Ramos (cell line): ENCODE measurements around the gene RBMX2.
"Not testable (repeated sequence)": the region's sequence is repeated elsewhere in the genome, so short reads cannot be mapped to it uniquely, and the experiment has no call there.

Experiments
- in situ Hi-C: fragments of 300-500 bp; cut with MboI; formaldehyde crosslinking; loops from one replicate; pipeline ENCODE4 v1.14.3; 2022; ENCODE audit warnings: low sequenced_read_pairs; ENCODE audit not compliant: unreplicated experiment

RBMX2 gene, protein sequence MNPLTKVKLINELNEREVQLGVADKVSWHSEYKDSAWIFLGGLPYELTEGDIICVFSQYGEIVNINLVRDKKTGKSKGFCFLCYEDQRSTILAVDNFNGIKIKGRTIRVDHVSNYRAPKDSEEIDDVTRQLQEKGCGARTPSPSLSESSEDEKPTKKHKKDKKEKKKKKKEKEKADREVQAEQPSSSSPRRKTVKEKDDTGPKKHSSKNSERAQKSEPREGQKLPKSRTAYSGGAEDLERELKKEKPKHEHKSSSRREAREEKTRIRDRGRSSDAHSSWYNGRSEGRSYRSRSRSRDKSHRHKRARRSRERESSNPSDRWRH

GRCh38 chrX:130401415-130402207 lies at the start of gene RBMX2:
Gene RBMX2, plus strand, starts transcription at chrX:130401987. Its CDS starts 46 bp downstream, at chrX:130402033.
- in situ Hi-C loops = no loop called here

- in situ Hi-C loops = not testable (repeated sequence)
Measured at GRCh38 chrX:130352050-130352449, 49.7 kb upstream of the RBMX2 start.

DNA sequence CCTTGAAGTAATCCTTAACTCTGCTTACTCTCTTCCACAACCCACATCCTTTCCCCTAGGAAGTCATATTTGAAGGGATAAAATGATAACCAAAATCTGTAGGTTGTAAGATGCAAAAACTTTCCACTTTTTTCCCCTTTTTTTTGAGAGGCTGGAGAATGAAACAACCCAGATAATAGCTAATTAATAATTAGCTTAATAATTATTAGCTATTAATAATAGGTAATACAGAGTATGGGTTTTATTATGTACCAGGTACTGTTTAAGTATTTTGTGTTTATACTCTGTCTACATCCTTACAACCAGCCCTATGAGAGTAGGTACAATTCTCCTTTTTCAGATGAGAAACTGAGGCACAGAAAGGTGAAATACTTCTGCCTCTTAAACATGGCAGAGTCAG lies 25.7 kb upstream of the RBMX2 start:
- in situ Hi-C loops = no loop called here

DNA sequence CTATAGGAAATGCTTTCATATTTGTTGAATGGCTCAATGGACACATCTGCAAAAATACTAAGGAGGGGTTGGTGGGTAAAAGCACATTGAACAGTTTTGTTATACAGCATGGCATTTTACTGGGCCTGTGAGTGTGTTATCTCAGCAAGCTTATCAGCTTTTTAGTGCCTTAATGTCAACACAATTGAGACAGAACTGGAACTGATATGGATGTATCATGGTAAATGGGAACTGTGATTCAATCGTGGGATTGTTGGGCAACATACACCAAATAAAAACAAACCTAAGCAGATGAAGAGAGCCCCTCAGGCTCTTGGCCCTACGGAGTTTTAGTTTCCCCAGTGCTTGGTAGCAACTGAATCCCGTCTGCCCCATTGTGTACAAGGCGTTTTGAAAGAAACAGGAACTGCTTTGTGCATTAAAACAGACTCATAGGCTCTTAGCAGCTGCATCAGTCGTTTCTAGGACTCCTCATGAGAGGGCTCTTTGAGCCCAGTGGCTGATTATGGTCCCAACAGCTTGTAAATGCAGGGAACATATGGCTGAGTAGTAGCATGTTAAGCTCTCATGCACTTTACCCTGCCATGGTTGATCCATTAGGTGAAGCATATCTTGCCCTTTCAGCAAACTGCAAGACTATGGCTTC lies 23.6 kb upstream of the RBMX2 start:
- in situ Hi-C loops = no loop called here

- in situ Hi-C loops = no loop called here
Measured at GRCh38 chrX:130385520-130385919, 16.3 kb upstream of the RBMX2 start, which contains the start of gene GPR119. Gene GPR119, minus strand, starts transcription at chrX:130385674. Its CDS starts 227 bp downstream, at chrX:130385447.

DNA sequence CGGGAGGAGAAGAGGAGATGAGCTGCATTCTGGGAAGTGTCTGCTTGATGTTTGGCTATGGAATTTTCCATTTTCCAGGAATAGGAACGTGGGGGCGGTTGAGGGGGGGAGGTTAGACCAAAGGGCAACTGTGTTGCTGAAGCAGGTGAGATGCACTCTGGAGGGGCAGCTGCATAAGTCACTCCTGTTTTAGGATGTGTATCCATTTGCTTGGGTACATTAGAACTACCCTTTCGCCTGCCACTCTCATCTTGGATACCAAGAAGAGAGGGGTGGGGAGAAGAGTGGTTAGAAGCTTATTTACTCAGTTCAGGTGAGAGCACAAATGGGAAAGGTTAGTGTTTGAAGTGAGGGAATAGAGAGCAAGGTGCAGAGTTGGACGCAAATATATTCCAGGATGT lies 15.4 kb upstream of the RBMX2 start:
- in situ Hi-C loops = no loop called here

DNA sequence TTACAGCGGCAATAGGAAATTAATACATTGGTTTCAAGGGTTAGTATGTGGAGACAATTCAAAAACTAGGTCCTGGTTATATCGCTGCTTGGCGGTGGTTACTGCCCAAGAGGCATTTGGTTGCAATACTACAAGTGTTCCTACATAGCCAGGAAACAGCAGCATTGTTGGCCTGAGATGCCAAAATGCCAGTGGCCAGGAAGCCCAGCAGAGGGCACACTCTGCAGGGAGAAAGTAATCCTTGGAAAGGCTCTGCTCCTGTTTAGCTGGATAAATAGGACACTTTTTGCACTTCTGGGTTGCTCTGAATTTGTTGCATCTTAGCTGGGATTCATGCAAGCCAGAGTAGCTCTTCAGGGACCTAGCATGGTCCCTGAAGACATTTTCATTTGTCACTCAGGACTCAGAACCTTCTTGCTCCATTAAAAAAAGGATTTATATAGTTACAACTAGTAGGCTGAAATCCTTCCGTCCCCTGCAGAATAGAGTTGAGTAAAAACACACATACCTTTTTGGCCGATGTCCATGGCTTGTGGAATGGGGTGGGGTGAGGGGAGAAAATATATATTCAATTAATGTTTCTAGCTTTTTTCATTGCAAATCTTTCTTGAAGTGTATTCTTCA lies 8.2 kb upstream of the RBMX2 start:
- in situ Hi-C loops = no loop called here

DNA sequence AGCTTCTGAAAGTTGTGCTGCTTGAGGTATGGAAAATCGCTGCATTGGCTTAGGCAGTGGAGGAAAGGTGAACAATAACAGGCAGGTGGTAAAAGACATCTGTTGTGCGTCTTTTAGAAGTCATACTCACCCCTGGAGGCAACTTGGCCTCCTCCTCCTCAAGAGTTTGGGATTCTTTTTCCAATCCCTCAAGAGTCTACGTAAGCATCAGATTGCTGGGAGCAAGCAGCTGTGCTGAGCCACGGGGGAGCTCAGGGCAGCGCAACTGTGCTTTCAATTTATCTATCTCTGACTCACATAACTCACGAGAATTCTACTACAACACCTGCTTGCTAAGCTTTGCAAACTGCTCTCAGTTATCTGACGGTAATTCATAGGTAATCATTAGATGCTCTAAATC lies 6.4 kb upstream of the RBMX2 start:
- in situ Hi-C loops = no loop called here

DNA sequence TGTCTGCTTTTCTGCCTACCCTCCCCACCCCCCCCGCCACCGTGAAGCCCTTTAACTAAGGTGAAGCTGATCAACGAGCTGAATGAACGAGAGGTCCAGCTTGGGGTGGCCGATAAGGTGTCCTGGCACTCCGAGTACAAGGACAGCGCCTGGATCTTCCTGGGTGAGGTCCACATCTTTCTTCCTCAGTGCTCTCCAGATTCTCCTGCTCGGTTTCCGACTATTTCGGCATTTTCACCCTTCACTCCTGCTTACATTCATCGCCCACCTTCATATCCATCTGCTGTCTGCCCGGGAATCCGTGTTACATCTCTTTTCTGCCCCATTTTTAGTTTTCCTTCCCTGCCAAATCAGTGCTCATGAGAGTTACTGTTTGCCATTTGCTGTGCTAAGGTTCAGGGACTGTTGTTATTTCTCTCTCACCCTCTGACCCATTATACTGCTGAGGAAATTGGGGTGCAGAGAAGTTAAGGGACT lies 459 bp downstream of the RBMX2 start:
- in situ Hi-C loops = no loop called here

DNA sequence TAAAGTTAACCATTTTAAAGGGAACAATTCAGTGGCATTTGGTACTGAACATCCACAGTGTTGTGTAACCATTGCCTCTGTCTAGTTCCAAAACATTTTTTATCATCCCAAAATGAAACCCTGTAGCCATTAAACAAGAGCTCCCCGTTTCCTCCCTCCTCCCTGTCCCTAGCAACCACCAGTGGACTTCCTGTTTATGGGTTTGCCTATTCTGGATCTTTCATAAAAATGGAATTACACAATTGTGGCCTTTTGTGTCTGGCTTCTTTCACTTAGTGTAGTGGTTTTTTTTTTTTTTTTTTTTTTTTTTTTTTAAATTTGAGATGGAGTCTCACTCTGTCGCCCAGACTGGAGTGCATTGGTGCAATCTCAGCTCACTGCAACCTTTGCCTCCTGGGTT lies 11.6 kb downstream of the RBMX2 start:
- in situ Hi-C loops = no loop called here

DNA sequence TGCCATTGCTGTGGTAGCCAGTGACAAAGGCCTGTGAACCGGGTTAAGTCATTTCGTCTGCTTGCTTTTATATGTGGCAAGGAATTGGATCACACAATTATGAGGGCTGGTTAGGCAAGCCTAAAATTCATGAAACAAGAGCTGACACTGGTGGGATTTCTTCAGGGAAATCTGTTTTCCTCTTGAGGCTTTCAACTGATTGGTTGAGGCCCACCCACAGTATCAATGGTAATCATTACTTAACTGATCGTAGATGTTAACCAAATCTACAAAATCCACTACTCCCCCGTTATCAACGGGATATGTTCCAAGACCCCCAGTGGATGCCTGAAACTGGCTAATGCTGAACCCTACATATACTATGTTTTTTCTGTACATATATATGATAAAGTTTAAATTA lies 13.0 kb downstream of the RBMX2 start:
- in situ Hi-C loops = no loop called here

DNA sequence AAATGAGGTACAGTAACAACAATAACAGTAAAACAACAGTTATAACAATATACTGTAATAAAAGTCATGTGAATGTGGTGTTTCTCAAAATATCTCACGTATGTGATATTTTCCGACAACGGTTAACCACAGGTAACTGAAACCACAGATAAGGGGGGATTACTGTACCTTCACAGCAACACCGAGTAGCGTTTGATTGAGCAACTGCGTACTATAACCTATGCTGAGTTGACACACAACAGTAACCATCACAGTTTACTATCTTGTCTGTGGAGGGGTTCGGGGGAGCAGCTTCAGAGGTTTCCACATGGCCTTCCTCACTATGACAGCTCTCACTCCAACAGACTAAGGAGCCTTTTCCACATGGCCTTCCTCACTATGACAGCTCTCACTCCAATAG lies 13.4 kb downstream of the RBMX2 start:
- in situ Hi-C loops = no loop called here

GRCh38 chrX:130416785-130417184 lies 15.0 kb downstream of the RBMX2 start:
- in situ Hi-C loops = no loop called here

DNA sequence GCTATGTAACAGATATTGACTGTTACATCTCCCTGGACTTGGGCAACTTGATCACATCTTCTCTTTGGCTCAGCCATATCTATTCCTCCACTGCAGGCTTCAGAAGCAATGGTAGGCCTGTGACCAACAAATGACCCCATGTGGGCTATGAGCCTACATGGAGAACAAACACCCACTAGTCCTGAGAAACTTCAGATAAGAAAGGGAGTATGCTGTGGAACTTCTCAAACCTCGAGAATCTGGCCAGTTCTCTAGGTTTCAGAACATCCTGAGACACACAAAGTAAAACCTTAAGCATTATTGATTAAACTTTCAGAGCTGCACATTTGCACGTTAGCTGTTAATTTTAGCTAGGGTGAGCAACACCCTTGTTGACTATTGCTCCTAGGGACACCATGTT lies 16.3 kb downstream of the RBMX2 start:
- in situ Hi-C loops = no loop called here

DNA sequence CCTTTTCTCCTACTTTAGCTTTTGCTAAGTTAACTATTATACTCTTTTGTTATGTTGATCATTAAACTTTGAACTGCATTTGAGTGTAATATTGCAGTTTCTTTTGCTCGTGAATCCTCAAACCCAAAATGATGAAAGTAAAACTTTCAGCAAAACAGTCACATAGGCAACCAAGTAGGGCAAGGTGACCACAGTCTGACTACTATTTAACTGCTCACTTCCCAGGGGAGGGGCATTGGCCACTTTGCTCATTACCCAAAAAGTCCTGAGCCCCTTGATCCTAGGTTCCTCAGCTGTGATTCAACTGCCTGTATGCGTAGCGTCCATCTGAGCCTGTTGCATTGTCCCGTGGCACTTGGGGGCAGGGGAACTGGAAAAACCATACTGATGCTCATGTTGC lies 17.0 kb downstream of the RBMX2 start:
- in situ Hi-C loops = no loop called here

GRCh38 chrX:130419263-130419662 lies 17.5 kb downstream of the RBMX2 start:
- in situ Hi-C loops = no loop called here

DNA sequence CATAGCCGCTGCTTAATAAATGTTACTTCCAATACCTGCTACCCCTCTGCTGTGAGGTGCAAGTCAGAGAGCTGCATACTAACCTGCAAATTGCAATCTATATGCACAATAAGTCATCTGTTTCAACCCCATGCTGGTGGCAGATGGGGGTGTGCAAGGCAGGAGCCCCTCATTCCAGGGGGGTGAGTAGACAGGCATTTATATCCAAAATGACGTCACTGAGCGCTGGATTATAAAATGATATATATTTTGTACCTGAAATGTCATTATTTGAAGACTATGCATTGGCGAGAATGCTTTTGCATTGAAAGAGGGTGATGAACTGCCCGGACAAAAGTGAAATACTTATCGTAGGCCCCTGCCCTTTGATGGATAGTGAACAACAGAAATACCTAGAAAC lies 24.7 kb downstream of the RBMX2 start:
- in situ Hi-C loops = no loop called here

DNA sequence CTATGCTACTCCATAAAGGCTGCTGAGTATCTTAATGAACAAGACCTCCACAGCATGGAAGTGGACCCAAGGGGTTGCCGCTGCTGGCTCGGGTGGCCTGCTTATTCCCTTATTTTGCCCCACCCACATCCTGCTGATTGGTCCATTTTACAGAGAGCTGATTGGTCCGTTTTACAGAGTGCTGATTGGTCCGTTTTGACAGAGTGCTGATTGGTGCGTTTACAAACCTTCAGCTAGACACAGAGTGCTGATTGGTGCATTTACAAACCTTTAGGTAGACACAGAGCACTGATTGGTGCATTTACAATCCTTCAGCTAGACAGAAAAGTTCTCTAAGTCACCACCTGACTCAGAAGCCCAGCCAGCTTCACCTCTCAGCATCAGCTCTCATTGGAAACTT lies 27.4 kb downstream of the RBMX2 start:
- in situ Hi-C loops = not testable (repeated sequence)

GRCh38 chrX:130435937-130436336 lies 34.1 kb downstream of the RBMX2 start:
- in situ Hi-C loops = no loop called here

DNA sequence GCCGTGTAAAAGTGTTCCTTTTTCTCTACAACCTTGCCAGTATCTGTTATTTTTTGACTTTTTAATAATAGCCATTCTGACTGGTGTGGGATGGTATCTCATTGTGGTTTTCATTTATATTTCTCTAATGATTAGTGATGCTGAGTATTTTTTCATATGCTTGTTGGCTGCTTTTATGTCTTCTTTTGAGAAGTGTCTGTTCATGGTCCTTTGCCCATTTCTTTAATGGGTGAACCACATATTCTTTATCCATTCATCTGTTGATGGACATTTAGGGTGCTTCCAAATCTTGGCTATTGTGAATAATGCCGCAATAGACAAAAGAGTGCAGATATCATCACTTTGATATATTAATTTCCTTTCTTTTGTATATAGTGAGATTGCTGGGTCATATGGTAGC lies 36.2 kb downstream of the RBMX2 start:
- in situ Hi-C loops = not testable (repeated sequence)

DNA sequence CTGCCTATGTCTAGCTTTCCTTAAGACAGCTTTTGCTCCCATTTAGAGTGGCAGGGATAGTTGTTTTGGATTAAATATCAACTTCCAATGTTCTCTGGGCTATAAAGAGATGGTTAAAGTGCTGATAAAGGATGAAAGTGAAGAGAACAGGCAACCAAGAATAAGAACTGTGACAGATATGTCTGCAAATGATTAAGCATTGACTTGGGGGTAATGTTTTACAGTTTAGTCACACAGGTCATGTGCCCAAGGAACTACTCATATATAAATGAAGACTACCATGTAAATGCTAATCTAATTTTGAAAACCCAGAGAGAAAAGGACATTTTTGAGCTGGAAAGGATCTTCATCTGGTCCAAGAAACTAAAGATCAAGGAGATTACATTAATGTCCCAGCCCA lies 42.1 kb downstream of the RBMX2 start:
- in situ Hi-C loops = no loop called here
